Measurements from ENCODE around the gene TNFRSF13B.
A peak's percentile ranks its signal among the peaks of the same experiment; 100 is the strongest.
"Not testable (repeated sequence)": the region's sequence is repeated elsewhere in the genome, so short reads cannot be mapped to it uniquely, and the experiment has no call there.

The TNFRSF13B gene

DNA sequence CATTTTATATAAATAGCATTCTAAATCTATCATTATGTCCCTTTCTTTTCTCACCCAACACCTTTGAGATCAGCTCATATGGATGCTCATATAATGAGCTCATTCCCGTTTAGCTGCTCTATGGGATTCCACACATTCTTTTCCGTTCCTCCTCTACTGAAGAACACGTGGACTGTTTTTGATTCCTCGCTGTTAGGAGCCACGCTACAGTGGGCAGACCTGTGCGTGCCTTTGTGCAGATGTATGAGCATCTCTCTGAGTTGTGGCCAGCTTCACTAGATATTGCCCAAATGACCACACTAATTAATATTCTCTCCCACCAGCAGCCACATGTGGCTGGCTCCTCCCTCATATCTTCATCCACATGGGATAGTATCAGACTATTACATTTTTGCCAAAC is 6.0 kb upstream of the TNFRSF13B start:
- peak; percentile 65 for DNase-seq (ENCODE audit: low read depth)
- TF ChIP-seq, protein P1, sequence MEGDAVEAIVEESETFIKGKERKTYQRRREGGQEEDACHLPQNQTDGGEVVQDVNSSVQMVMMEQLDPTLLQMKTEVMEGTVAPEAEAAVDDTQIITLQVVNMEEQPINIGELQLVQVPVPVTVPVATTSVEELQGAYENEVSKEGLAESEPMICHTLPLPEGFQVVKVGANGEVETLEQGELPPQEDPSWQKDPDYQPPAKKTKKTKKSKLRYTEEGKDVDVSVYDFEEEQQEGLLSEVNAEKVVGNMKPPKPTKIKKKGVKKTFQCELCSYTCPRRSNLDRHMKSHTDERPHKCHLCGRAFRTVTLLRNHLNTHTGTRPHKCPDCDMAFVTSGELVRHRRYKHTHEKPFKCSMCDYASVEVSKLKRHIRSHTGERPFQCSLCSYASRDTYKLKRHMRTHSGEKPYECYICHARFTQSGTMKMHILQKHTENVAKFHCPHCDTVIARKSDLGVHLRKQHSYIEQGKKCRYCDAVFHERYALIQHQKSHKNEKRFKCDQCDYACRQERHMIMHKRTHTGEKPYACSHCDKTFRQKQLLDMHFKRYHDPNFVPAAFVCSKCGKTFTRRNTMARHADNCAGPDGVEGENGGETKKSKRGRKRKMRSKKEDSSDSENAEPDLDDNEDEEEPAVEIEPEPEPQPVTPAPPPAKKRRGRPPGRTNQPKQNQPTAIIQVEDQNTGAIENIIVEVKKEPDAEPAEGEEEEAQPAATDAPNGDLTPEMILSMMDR (IDR thresholded peaks at IDR 0.05; ENCODE audit: insufficient read depth, low read depth, low read length, missing control alignments): no peak
- H3K4me3 ChIP-seq (ENCODE audit: low read depth, low read length): peak overlapping the region; percentile 58

GRCh38 chr17:16976725-16977550 is 5.0 kb upstream of the TNFRSF13B start:
- DNase-seq (ENCODE audit: low read depth): peak; percentile 76
- peak overlapping the region; percentile 58 for H3K4me3 ChIP-seq (ENCODE audit: low read depth, low read length)
- TF ChIP-seq, protein P1 (IDR thresholded peaks at IDR 0.05; ENCODE audit: insufficient read depth, low read depth, low read length, missing control alignments): no peak

GRCh38 chr17:16975744-16976625 is 4.1 kb upstream of the TNFRSF13B start:
- peak overlapping the region; percentile 58 for H3K4me3 ChIP-seq (ENCODE audit: low read depth, low read length)
- peak; percentile 91 for DNase-seq (ENCODE audit: low read depth)
- TF ChIP-seq, protein P1 (IDR thresholded peaks at IDR 0.05; ENCODE audit: insufficient read depth, low read depth, low read length, missing control alignments): no peak

DNA sequence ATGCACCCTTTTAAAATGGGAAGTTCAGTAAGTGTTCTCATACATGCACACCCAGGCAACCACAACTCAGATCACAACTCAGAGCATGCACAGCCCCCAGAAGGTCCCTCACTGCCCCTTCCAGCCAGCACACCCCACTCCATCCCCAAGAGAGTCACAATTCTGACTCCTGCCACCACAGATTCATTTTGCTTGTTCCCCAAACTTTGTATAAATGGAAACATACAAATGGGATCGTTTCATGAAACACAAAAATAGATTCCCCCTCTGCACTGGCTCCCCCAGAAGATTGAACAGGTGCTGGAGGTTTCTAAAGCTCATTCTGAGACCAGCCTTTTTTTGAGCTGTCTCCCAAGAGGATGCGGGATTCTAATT is 3.3 kb upstream of the TNFRSF13B start:
- TF ChIP-seq, protein P1 (IDR thresholded peaks at IDR 0.05; ENCODE audit: insufficient read depth, low read depth, low read length, missing control alignments): no peak
- peak; percentile 84 for DNase-seq (ENCODE audit: low read depth)
- peak overlapping the region; percentile 58 for H3K4me3 ChIP-seq (ENCODE audit: low read depth, low read length)

GRCh38 chr17:16974569-16975276 is 2.8 kb upstream of the TNFRSF13B start:
- TF ChIP-seq, protein P1 (IDR thresholded peaks at IDR 0.05; ENCODE audit: insufficient read depth, low read depth, low read length, missing control alignments): no peak
- DNase-seq (ENCODE audit: low read depth): no peak
- H3K4me3 ChIP-seq (ENCODE audit: low read depth, low read length): peak overlapping the region; percentile 98

DNA sequence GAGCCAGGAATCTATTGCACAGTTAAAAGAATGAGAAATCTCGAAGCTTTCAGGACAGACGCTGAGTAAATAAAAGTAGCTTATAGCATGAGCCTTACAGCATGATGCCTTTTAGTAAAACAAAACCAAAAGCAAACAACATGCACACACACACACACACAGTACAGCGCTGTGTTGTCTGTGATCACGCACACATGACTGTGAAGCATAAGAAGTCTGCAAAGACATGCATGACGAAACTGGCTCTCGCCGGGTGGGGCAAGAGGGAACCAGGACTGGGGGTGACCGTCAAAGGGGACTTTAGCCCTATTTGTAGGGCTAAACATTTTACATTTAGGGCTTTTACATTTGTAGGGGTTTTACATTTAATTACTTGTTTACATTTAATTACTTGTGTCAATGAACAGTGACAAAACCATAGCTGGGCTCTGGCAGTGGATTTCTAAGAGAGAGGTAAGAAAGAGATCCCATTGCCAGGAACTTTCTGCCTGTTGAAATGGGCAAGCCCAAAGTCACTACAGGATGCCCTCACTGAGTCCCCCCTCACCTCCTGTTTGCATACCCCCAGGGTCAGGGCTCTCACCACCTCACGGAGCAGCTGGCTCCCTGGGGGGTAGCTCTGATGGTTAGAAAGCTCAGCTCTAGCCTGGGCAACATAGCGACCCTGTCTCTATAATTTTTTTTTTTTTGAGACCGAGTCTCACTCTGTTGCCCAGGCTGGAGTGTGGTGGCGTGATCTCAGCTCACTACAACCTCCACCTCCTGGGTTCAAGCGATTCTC is 2.0 kb upstream of the TNFRSF13B start:
- TF ChIP-seq, protein P1 (IDR thresholded peaks at IDR 0.05; ENCODE audit: insufficient read depth, low read depth, low read length, missing control alignments): no peak
- H3K4me3 ChIP-seq (ENCODE audit: low read depth, low read length): peak overlapping the region; percentile 98
- DNase-seq (ENCODE audit: low read depth): peak; percentile 92

- not testable (repeated sequence) for DNase-seq (ENCODE audit: low read depth)
- H3K4me3 ChIP-seq (ENCODE audit: low read depth, low read length): peak overlapping the region; percentile 98
These were observed 1.1 kb upstream of the TNFRSF13B start for GRCh38 chr17:16973043-16973442.

Data from GM12865 (cell line).